Ovary (tissue), 3 donors: ENCODE measurements around the gene LDLRAD4.

Experiments used
- EP300 ChIP-seq: sonication (generic); formaldehyde crosslinking; IDR thresholded peaks from one replicate; pipeline ENCODE4 v1.6.1; 2017; ENCODE audit warnings: antibody characterized with exemption
- POLR2A ChIP-seq: fragments of 450-650 bp; IDR thresholded peaks from one replicate; pipeline ENCODE4 v1.6.1; 2017; ENCODE audit warnings: antibody characterized with exemption, mild to moderate bottlenecking, moderate library complexity
- TF ChIP-seq, protein P1 (sequence below), 3 donors: fragments of 450-650 bp in 2 of 3; fragments of 200-600 bp in 1 of 3; IDR thresholded peaks; one replicate each; pipeline versions ENCODE4 v1.5.1 to v1.8.0; 2016 to 2022; ENCODE audit warnings: antibody characterized with exemption in 3 of 3, mild to moderate bottlenecking in 1 of 3
- donor health status: DM: no; HTN: no; CAD: no.

GRCh38 chr18:13620818-13621445 is 402.4 kb downstream of the LDLRAD4 start:
- TF ChIP-seq, protein P1, sequence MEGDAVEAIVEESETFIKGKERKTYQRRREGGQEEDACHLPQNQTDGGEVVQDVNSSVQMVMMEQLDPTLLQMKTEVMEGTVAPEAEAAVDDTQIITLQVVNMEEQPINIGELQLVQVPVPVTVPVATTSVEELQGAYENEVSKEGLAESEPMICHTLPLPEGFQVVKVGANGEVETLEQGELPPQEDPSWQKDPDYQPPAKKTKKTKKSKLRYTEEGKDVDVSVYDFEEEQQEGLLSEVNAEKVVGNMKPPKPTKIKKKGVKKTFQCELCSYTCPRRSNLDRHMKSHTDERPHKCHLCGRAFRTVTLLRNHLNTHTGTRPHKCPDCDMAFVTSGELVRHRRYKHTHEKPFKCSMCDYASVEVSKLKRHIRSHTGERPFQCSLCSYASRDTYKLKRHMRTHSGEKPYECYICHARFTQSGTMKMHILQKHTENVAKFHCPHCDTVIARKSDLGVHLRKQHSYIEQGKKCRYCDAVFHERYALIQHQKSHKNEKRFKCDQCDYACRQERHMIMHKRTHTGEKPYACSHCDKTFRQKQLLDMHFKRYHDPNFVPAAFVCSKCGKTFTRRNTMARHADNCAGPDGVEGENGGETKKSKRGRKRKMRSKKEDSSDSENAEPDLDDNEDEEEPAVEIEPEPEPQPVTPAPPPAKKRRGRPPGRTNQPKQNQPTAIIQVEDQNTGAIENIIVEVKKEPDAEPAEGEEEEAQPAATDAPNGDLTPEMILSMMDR (IDR thresholded peaks at IDR 0.05) = no peak
- no peak for TF ChIP-seq POLR2A
- no peak for TF ChIP-seq EP300
